Measurements from ENCODE around the gene MEIS2. TPM values are rescaled to one million over a fixed set of nuclear protein-coding genes. Genes with fewer than 3 reads are reported as not detected.

MEIS2 gene
- total RNA-seq, 1 donor = 17.7 TPM

- no peak for DNase-seq (ENCODE audit: insufficient read length, low spot score, missing footprints)
- no peak for TF ChIP-seq CTCF (IDR thresholded peaks at IDR 0.05; ENCODE audit: extremely low read depth, low read depth, low read length)
- no peaks in the 10 kb centered on the region for H3K27me3 ChIP-seq (ENCODE audit: insufficient read depth, low read length)
- no peaks in the 10 kb centered on the region for H3K79me2 ChIP-seq (ENCODE audit: insufficient read depth, low read length)
- H3K9me3 ChIP-seq (ENCODE audit: low read depth, low read length) = no peaks in the 10 kb centered on the region
- H3K4me1 ChIP-seq (ENCODE audit: insufficient read depth, low read length) = peaks cover 21% of the 10 kb centered on the region
- no peak overlapping the region for H3K4me3 ChIP-seq (ENCODE audit: insufficient read depth, low read length)
- no peaks in the 10 kb centered on the region for H4K20me1 ChIP-seq (ENCODE audit: insufficient read depth, low read length)
- peak overlapping the region; percentile 5 for H3K4me2 ChIP-seq (ENCODE audit: insufficient read depth, low read length)
- no peak overlapping the region for H3K27ac ChIP-seq (ENCODE audit: low read depth, low read length)
- peaks cover 22% of the 10 kb centered on the region for H3K36me3 ChIP-seq (ENCODE audit: insufficient read depth, low read length)
- H2AFZ ChIP-seq (ENCODE audit: low read length) = no peak overlapping the region
These were observed 20.0 kb downstream of the MEIS2 start for GRCh38 chr15:37080261-37080921.

DNA sequence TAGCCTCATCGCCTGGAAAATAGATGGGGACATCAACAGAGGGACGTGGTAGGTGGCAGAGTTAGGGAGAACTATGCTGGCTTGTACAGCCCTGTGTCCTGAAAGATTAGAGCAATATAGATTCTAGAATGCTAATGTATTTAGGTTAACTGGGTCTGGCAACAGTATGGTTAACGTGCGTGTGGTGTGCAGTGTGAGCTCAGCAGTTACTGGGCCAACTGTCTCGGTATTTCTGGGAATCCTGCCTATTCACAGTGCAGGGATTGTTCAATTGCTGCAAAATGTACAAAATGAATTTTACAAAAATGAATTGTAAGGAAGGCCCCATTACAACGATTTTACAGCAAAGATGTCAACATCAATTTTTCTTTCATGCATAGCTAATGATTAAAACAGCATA lies 20.6 kb downstream of the MEIS2 start:
- no peak for DNase-seq (ENCODE audit: insufficient read length, low spot score, missing footprints)
- peak overlapping the region; percentile 5 for H3K4me2 ChIP-seq (ENCODE audit: insufficient read depth, low read length)

DNA sequence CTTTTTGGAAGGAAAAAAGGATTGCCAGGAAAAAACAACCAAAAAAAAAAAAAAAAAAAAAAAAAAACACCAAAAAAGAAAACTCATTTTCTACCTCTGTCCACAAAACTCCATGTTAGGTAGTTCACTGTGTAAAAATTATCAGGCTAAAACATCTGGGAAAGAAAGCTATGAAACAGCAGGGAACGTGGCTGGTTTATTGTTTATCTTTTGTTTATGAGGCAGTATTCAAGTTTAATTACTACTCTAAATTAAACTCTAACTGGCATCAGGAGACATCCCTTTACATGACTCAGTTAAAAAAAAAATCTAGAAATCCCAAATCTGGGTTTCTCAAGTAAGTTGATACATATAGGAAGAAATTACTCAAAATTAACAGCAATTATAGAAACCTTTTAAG lies 21.8 kb downstream of the MEIS2 start:
- TF ChIP-seq CTCF (IDR thresholded peaks at IDR 0.05; ENCODE audit: extremely low read depth, low read depth, low read length) = no peak
- H3K79me2 ChIP-seq (ENCODE audit: insufficient read depth, low read length) = no peaks in the 10 kb centered on the region
- DNase-seq (ENCODE audit: insufficient read length, low spot score, missing footprints) = no peak
- no peak overlapping the region for H3K27ac ChIP-seq (ENCODE audit: low read depth, low read length)
- no peak overlapping the region for H2AFZ ChIP-seq (ENCODE audit: low read length)
- no peak overlapping the region for H3K4me2 ChIP-seq (ENCODE audit: insufficient read depth, low read length)
- no peak overlapping the region for H3K4me3 ChIP-seq (ENCODE audit: insufficient read depth, low read length)
- peaks cover 18% of the 10 kb centered on the region for H3K36me3 ChIP-seq (ENCODE audit: insufficient read depth, low read length)
- peaks cover 21% of the 10 kb centered on the region for H3K4me1 ChIP-seq (ENCODE audit: insufficient read depth, low read length)
- no peaks in the 10 kb centered on the region for H3K27me3 ChIP-seq (ENCODE audit: insufficient read depth, low read length)
- no peaks in the 10 kb centered on the region for H4K20me1 ChIP-seq (ENCODE audit: insufficient read depth, low read length)
- no peaks in the 10 kb centered on the region for H3K9me3 ChIP-seq (ENCODE audit: low read depth, low read length)

More for the DNA sequence above, 20.6 kb downstream of the MEIS2 start:
- Histone ChIP-seq H3K9me3 (ENCODE audit: low read depth, low read length) (no peaks in the 10 kb centered on the region), H3K4me3 (ENCODE audit: insufficient read depth, low read length) (no peak overlapping the region), H2AFZ (ENCODE audit: low read length) (no peak overlapping the region), H4K20me1 (ENCODE audit: insufficient read depth, low read length) (no peaks in the 10 kb centered on the region), H3K27me3 (ENCODE audit: insufficient read depth, low read length) (no peaks in the 10 kb centered on the region), H3K27ac (ENCODE audit: low read depth, low read length) (peak overlapping the region; percentile 51), H3K79me2 (ENCODE audit: insufficient read depth, low read length) (no peaks in the 10 kb centered on the region), H3K36me3 (ENCODE audit: insufficient read depth, low read length) (peaks cover 21% of the 10 kb centered on the region), H3K4me1 (ENCODE audit: insufficient read depth, low read length) (peaks cover 21% of the 10 kb centered on the region)
- no peak for TF ChIP-seq CTCF (IDR thresholded peaks at IDR 0.05; ENCODE audit: extremely low read depth, low read depth, low read length)

DNA sequence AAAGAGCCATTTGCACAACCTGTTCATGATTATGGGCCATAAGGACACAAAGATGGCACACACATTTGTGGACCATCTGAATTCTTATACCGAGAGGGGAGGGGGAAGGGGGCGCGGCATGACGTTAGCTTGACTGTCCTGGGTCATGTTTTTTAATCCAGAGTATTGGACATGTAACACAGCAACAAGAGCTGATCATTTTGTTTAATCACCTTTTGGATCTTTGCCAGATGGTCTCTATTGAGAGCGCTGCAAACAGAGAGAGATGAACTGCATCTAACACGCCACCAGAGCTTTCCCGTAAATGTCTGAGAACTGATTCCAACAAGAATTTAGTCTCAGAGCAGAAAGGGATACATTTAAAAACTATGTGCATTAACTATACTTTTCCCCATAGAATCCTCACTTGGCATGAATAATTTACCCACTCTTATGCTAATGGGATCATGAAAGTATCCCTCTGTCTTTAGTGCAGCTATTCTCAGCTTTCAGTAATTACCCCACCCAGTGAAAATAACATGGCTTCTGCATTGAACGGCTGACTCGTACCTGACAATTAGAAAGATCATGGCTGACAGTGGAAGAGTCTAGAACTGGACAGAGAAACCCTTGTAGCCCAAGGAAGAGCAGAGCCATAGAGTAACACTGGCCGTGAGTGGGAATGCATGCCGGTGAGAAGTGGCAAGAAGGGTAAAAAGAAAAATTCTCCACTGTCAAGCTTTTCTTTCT lies 22.6 kb downstream of the MEIS2 start:
- no peak overlapping the region for H3K27ac ChIP-seq (ENCODE audit: low read depth, low read length)
- H3K9me3 ChIP-seq (ENCODE audit: low read depth, low read length) = no peaks in the 10 kb centered on the region
- DNase-seq (ENCODE audit: insufficient read length, low spot score, missing footprints) = no peak
- H3K4me1 ChIP-seq (ENCODE audit: insufficient read depth, low read length) = peaks cover 21% of the 10 kb centered on the region
- no peak overlapping the region for H2AFZ ChIP-seq (ENCODE audit: low read length)
- H3K4me2 ChIP-seq (ENCODE audit: insufficient read depth, low read length) = no peak overlapping the region
- no peak for TF ChIP-seq CTCF (IDR thresholded peaks at IDR 0.05; ENCODE audit: extremely low read depth, low read depth, low read length)
- no peaks in the 10 kb centered on the region for H3K79me2 ChIP-seq (ENCODE audit: insufficient read depth, low read length)
- peaks cover 11% of the 10 kb centered on the region for H3K36me3 ChIP-seq (ENCODE audit: insufficient read depth, low read length)
- H4K20me1 ChIP-seq (ENCODE audit: insufficient read depth, low read length) = no peaks in the 10 kb centered on the region
- H3K4me3 ChIP-seq (ENCODE audit: insufficient read depth, low read length) = no peak overlapping the region
- no peaks in the 10 kb centered on the region for H3K27me3 ChIP-seq (ENCODE audit: insufficient read depth, low read length)
